ENCODE data around the gene DBN1. TPM values are rescaled to one million over a fixed set of nuclear protein-coding genes. Genes with fewer than 3 reads are reported as not detected.

The DBN1 gene
- total RNA-seq, 3 donors from 2014 or later, result 16.6 to 48.5 (median 21.6) TPM

- H3K36me3 Mint-ChIP-seq (ENCODE audit: insufficient read depth), result peaks cover 12% of the 10 kb centered on the region
- ATAC-seq (no peak), DNase-seq (no peak)
- H3K9me3 Mint-ChIP-seq, result no peaks in the 10 kb centered on the region
- H3K4me3 Mint-ChIP-seq, result peak overlapping the region; percentile 58
- H3K27me3 Mint-ChIP-seq (ENCODE audit: low read depth), result no peaks in the 10 kb centered on the region
- peaks cover 61% of the 10 kb centered on the region for H3K4me1 Mint-ChIP-seq (ENCODE audit: low read depth)
Observed at GRCh38 chr5:177444106-177445051, 29.1 kb downstream of the DBN1 start.

- no peaks in the 10 kb centered on the region for H3K9me3 Mint-ChIP-seq
- no peak overlapping the region for H3K4me3 Mint-ChIP-seq
Observed at GRCh38 chr5:177443144-177443983, 30.1 kb downstream of the DBN1 start.

GRCh38 chr5:177442066-177442826 is 31.2 kb downstream of the DBN1 start:
- ATAC-seq, result no peak
- DNase-seq, result no peak
- H3K9me3 Mint-ChIP-seq, result no peaks in the 10 kb centered on the region
- H3K27me3 Mint-ChIP-seq (ENCODE audit: low read depth), result no peaks in the 10 kb centered on the region
- H3K4me1 Mint-ChIP-seq (ENCODE audit: low read depth), result peaks cover 64% of the 10 kb centered on the region
- peaks cover 26% of the 10 kb centered on the region for H3K36me3 Mint-ChIP-seq (ENCODE audit: insufficient read depth)
- H3K4me3 Mint-ChIP-seq, result no peak overlapping the region

More at GRCh38 chr5:177443144-177443983, 30.1 kb downstream of the DBN1 start:
- Mint-ChIP-seq H3K27me3 (ENCODE audit: low read depth) (no peaks in the 10 kb centered on the region), H3K4me1 (ENCODE audit: low read depth) (peaks cover 62% of the 10 kb centered on the region), H3K36me3 (ENCODE audit: insufficient read depth) (peaks cover 18% of the 10 kb centered on the region)
- no peak for DNase-seq
- ATAC-seq, result no peak

DNA sequence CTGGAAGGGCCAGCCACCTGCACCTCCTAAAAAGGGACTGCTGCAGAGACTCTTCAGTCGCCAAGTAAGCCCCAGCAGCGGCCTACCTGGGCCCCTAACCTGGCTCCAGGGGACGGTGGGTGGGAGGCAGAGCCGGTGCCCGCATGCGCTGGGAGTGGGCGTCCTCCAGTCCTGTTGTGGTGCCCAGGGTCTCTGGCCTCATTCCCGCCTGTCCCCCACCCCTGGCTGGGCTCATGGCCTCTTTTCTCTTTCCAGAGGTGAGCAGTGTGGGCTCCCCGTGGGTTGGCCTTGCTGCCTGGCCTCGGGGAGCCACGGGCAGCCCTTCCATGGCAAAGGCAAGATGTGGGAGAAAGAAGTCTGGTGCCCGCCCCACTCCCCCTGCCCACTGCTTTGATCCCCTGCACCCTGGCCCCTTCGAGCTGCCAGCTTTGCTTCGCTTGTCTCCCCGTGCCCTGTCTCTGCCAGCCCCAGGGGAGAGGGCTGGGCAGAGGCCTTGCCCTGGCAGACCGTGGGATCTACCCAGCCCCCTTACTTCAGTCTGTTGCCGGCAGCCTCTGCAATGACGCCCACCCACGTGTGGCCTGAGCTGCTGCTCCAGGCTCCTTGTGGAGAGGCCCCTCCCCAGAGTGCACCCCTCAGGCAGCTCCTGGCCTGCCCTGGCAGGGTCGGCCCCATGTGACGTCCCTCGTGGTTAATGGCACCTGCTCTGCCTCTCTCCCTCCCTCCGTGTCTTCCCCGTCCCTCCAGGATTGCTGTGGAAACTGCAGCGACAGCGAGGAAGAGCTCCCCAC is 32.2 kb downstream of the DBN1 start:
- no peaks in the 10 kb centered on the region for H3K9me3 Mint-ChIP-seq
- H3K4me1 Mint-ChIP-seq (ENCODE audit: low read depth), result peaks cover 68% of the 10 kb centered on the region
- ATAC-seq, result no peak
- no peaks in the 10 kb centered on the region for H3K27me3 Mint-ChIP-seq (ENCODE audit: low read depth)
- peaks cover 31% of the 10 kb centered on the region for H3K36me3 Mint-ChIP-seq (ENCODE audit: insufficient read depth)
- DNase-seq, result no peak
- no peak overlapping the region for H3K4me3 Mint-ChIP-seq

GRCh38 chr5:177440211-177440989 is 33.0 kb downstream of the DBN1 start:
- Mint-ChIP-seq H3K4me1 (ENCODE audit: low read depth) (peaks cover 64% of the 10 kb centered on the region), H3K4me3 (peak overlapping the region; percentile 38), H3K27me3 (ENCODE audit: low read depth) (no peaks in the 10 kb centered on the region), H3K9me3 (no peaks in the 10 kb centered on the region), H3K36me3 (ENCODE audit: insufficient read depth) (peaks cover 31% of the 10 kb centered on the region)
- DNase-seq (peak; percentile 50), ATAC-seq (peak; percentile 81 to 82)

DNA sequence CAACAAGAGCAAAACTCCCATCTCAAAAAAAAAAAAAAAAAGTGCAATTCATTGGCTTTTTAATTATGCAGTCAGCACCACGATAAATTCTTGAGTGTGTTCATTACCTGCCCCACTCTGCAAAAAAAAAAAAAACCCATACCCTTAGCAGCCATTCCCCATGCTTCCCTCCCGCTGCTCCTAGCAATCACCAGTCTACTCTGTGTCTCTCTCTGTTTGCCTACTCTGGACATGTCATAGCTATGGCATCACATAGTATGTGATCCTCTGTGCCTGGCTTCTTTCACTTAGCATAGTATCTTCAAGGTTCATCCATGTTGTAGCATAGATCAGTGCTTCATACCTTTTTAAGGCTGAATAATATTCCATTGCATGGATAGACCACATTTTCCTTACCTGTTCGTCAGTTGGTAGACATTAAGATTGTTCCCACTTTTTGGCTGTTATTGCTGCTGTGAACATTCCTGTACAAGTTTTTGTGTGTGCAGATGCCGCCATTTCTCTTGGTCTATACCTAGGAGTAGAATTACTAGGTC is 33.8 kb downstream of the DBN1 start:
- no peak for ATAC-seq
- no peak overlapping the region for H3K4me3 Mint-ChIP-seq
- H3K4me1 Mint-ChIP-seq (ENCODE audit: low read depth), result peaks cover 62% of the 10 kb centered on the region
- H3K36me3 Mint-ChIP-seq (ENCODE audit: insufficient read depth), result peaks cover 32% of the 10 kb centered on the region
- no peaks in the 10 kb centered on the region for H3K27me3 Mint-ChIP-seq (ENCODE audit: low read depth)
- no peaks in the 10 kb centered on the region for H3K9me3 Mint-ChIP-seq
- DNase-seq, result no peak

- Mint-ChIP-seq H3K4me3 (no peak overlapping the region), H3K4me1 (ENCODE audit: low read depth) (peaks cover 62% of the 10 kb centered on the region), H3K27me3 (ENCODE audit: low read depth) (no peaks in the 10 kb centered on the region), H3K36me3 (ENCODE audit: insufficient read depth) (peaks cover 40% of the 10 kb centered on the region), H3K9me3 (no peaks in the 10 kb centered on the region)
- no peak for DNase-seq
- ATAC-seq, result no peak
Observed at GRCh38 chr5:177438468-177438867, 35.0 kb downstream of the DBN1 start.

DNA sequence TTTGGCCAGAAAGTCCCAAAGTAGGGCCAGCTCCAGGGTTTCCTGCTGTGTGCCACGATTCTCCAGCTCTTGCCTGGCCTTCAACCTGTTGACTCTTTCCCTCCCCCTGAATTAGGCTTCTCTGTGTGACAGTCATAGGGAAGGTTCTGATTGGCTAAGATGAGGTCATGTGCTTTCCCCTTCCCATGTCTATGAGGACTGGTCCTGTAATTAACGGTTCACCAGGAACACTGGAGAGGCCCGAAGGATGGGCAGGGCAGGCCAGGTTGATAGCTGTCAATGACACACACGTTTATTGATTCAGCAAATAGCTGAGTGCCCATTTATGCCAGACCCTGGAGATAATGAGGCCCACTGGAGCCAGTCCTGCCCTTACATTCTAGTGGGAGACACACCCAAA is 35.8 kb downstream of the DBN1 start:
- ATAC-seq, result no peak
- Mint-ChIP-seq H3K27me3 (ENCODE audit: low read depth) (no peaks in the 10 kb centered on the region), H3K4me1 (ENCODE audit: low read depth) (peaks cover 69% of the 10 kb centered on the region), H3K9me3 (no peaks in the 10 kb centered on the region), H3K36me3 (ENCODE audit: insufficient read depth) (peaks cover 40% of the 10 kb centered on the region), H3K4me3 (no peak overlapping the region)
- DNase-seq, result no peak

- ATAC-seq (no peak), DNase-seq (no peak)
- Mint-ChIP-seq H3K4me3 (no peak overlapping the region), H3K4me1 (ENCODE audit: low read depth) (peaks cover 75% of the 10 kb centered on the region), H3K27me3 (ENCODE audit: low read depth) (no peaks in the 10 kb centered on the region), H3K9me3 (no peaks in the 10 kb centered on the region), H3K36me3 (ENCODE audit: insufficient read depth) (peaks cover 34% of the 10 kb centered on the region)
Observed at GRCh38 chr5:177435847-177436536, 37.4 kb downstream of the DBN1 start.

DNA sequence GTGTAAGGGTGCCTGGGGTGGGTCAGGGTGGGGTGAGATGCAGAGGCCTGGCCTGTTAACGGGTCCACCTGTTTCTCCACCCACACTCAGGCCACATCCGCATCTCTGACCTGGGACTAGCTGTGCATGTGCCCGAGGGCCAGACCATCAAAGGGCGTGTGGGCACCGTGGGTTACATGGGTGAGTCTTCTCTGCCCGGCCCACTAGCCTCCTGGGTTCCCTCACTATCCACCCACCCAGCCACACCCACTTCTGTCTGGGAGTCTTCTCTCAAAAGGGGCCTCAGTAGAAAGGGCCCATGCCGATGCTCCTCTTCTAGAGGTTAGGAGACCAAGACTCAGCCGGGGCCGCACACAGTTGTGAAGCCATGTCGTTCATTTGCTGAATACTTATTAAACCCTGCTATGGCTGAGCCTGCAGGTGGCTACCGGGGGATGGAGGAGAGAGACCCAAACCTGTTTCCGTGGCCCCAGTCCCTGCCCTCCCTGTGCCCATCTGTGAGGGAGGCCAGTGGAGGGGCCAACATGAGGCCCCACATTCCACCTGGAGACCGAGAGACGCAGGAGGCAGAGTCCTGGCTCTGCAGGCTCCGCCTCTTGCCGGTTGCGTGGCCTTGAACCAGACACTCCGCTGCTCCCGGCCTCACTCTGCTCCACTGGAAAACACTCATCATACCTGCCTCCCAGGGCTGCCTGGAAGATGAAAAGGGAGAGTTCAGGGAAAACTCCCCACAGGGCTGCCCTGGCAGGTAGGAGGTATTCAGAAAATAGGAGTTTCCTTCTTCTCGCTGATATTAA is 38.3 kb downstream of the DBN1 start:
- ATAC-seq (no peak), DNase-seq (no peak)
- no peak overlapping the region for H3K4me3 Mint-ChIP-seq
- peaks cover 38% of the 10 kb centered on the region for H3K36me3 Mint-ChIP-seq (ENCODE audit: insufficient read depth)
- no peaks in the 10 kb centered on the region for H3K27me3 Mint-ChIP-seq (ENCODE audit: low read depth)
- no peaks in the 10 kb centered on the region for H3K9me3 Mint-ChIP-seq
- peaks cover 78% of the 10 kb centered on the region for H3K4me1 Mint-ChIP-seq (ENCODE audit: low read depth)

DNA sequence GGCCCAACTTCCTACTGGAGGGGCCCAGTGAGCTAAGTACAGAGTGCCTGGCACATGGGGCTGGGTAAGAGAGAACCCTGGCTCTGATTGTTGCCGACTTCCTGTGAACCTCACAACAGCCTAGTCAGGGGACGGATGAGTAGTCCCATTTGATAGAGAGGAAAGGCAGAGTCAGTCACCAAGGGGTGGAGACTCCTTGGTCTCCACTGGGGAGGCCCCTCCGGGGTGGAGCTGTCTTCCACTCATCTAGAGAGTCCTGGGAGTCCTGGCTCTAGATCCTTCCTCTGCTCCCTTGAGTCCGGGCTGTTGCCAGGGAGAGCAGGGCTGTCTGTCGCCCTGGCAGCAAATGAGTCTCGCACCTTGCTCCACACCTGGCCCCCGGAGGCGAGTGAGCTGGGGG is 39.0 kb downstream of the DBN1 start:
- H3K4me1 Mint-ChIP-seq (ENCODE audit: low read depth), result peaks cover 78% of the 10 kb centered on the region
- peaks cover 32% of the 10 kb centered on the region for H3K36me3 Mint-ChIP-seq (ENCODE audit: insufficient read depth)
- peak overlapping the region; percentile 59 for H3K4me3 Mint-ChIP-seq
- DNase-seq, result peak; percentile 51
- ATAC-seq, result peak; percentile 68 to 73
- H3K9me3 Mint-ChIP-seq, result no peaks in the 10 kb centered on the region
- H3K27me3 Mint-ChIP-seq (ENCODE audit: low read depth), result no peaks in the 10 kb centered on the region
